WI38 (cell line): ENCODE measurements around the gene DOCK10.
"Not testable (repeated sequence)": the region's sequence is repeated elsewhere in the genome, so short reads cannot be mapped to it uniquely, and the experiment has no call there.

Experiments used
- H3K4me3 ChIP-seq: 2 replicates; pipeline ENCODE4 v1.5.1; 2011; ENCODE audit warnings: low read depth, mild to moderate bottlenecking, control low read depth, low read length
- CTCF ChIP-seq: IDR thresholded peaks from 2 replicates; pipeline ENCODE4 v1.5.1; 2012; ENCODE audit warnings: low read depth, mild to moderate bottlenecking, control low read depth, low read length

Gene DOCK10

GRCh38 chr2:224922142-224922727 is 120.0 kb downstream of the DOCK10 start:
- TF ChIP-seq CTCF, result no peak
- H3K4me3 ChIP-seq, result no peak overlapping the region

- no peak for TF ChIP-seq CTCF
- no peak overlapping the region for H3K4me3 ChIP-seq
Observed at GRCh38 chr2:224919472-224920110, 122.7 kb downstream of the DOCK10 start.

- H3K4me3 ChIP-seq, result no peak overlapping the region
- TF ChIP-seq CTCF, result no peak
Observed at GRCh38 chr2:224918626-224919471, 123.4 kb downstream of the DOCK10 start.

- not testable (repeated sequence) for H3K4me3 ChIP-seq
Observed at GRCh38 chr2:224917246-224917645, 125.0 kb downstream of the DOCK10 start.

GRCh38 chr2:224915136-224915535 is 127.1 kb downstream of the DOCK10 start:
- no peak for TF ChIP-seq CTCF
- no peak overlapping the region for H3K4me3 ChIP-seq

- no peak for TF ChIP-seq CTCF
- H3K4me3 ChIP-seq, result no peak overlapping the region
Observed at GRCh38 chr2:224910574-224910925, 131.7 kb downstream of the DOCK10 start.

- H3K4me3 ChIP-seq, result no peak overlapping the region
- no peak for TF ChIP-seq CTCF
Observed at GRCh38 chr2:224909885-224910573, 132.2 kb downstream of the DOCK10 start.
